Natural killer cell (primary cell): ENCODE results near the gene SMIM33. TPM values are rescaled to one million over a fixed set of nuclear protein-coding genes. Genes with fewer than 3 reads are reported as not detected.

Experiments
- ATAC-seq, 3 donors: fragments of 150-1000 bp in 2 of 3; fragments of 200-7000 bp in 1 of 3; cut with Tn5 transposase; 1 replicate in 1 of 3; 2 replicates in 2 of 3; pipeline ENCODE4 v1.10.0; 2021; ENCODE audit warnings: mild to moderate bottlenecking in 2 of 3, moderate library complexity in 2 of 3
- DNase-seq, 2 donors: peaks; one replicate each; pipeline versions ENCODE4 v3.0.0 to v3.0.0-alpha.2; 2013 to 2021; ENCODE audit warnings: mixed read lengths in 1 of 2
- H3K27ac ChIP-seq: one replicate; pipeline ENCODE4 v1.5.1; 2013; ENCODE audit warnings: mild to moderate bottlenecking, low read length
- H3K27me3 ChIP-seq: one replicate; pipeline ENCODE4 v1.6.1; 2013; ENCODE audit warnings: low read length; ENCODE audit not compliant: control insufficient read depth, insufficient read depth
- H3K36me3 ChIP-seq: one replicate; pipeline ENCODE4 v1.6.1; 2013; ENCODE audit warnings: low read length; ENCODE audit not compliant: control insufficient read depth, insufficient read depth
- H3K4me1 ChIP-seq: one replicate; pipeline ENCODE4 v1.6.1; 2013; ENCODE audit warnings: low read length; ENCODE audit not compliant: control insufficient read depth, insufficient read depth
- H3K4me3 ChIP-seq: one replicate; pipeline ENCODE4 v1.5.1; 2013; ENCODE audit warnings: low read length
- H3K9me3 ChIP-seq: one replicate; pipeline ENCODE4 v1.6.1; 2013; ENCODE audit warnings: low read length; ENCODE audit not compliant: control insufficient read depth, insufficient read depth
- H3K27ac Mint-ChIP-seq, 2 donors: one replicate each; pipeline ENCODE4 v1.8.0; 2022; ENCODE audit warnings: mild to moderate bottlenecking in 2 of 2, mixed read lengths in 2 of 2, moderate library complexity in 1 of 2
- H3K27me3 Mint-ChIP-seq, 2 donors: one replicate each; pipeline ENCODE4 v1.8.0; 2022; ENCODE audit warnings: low read depth in 2 of 2, mixed read lengths in 2 of 2
- H3K36me3 Mint-ChIP-seq: one replicate; pipeline ENCODE4 v1.8.0; 2022; ENCODE audit warnings: mixed read lengths
- H3K4me1 Mint-ChIP-seq, 2 donors: one replicate each; pipeline ENCODE4 v1.8.0; 2022; ENCODE audit warnings: mixed read lengths in 2 of 2
- H3K4me3 Mint-ChIP-seq: one replicate; pipeline ENCODE4 v1.8.0; 2022; ENCODE audit warnings: mild to moderate bottlenecking, moderate library complexity, mixed read lengths
- H3K9me3 Mint-ChIP-seq, 2 donors: one replicate each; pipeline ENCODE4 v1.8.0; 2022; ENCODE audit warnings: mixed read lengths in 2 of 2
- CTCF ChIP-seq: fragments of 200-600 bp; IDR thresholded peaks from one replicate; pipeline ENCODE4 v1.8.0; 2022; ENCODE audit warnings: antibody characterized with exemption
- WGBS: methylation state at CpG from one replicate; pipeline ENCODE4 v1.1.7; 2013; ENCODE audit warnings: missing lambda C conversion rate; ENCODE audit not compliant: insufficient coverage; 5-methylcytosine and 5-hydroxymethylcytosine counted together
- intact Hi-C: fragments of 100-400 bp; cut with micrococcal nuclease; formaldehyde crosslinking; loops from one replicate; pipeline ENCODE4 v1.14.2; 2022
- total RNA-seq, 4 donors: library from RNA; stranded (reverse); fragments of 120-200 nt in 1 of 4; gene quantifications; one replicate each; pipeline versions ENCODE4 v1.2.3 to v1.2.4, GENCODE V29; 2013 to 2022

Gene SMIM33
- total RNA-seq, 3 donors from 2014 or later (not counting 1 experiment from before 2014, with no cell fraction given) = not detected

GRCh38 chr5:139443831-139444453 is 26.9 kb upstream of the SMIM33 start:
- 22% methylated on average over 2 of the region's 4 CpGs for WGBS
- no peaks in the 10 kb centered on the region for H3K9me3 Mint-ChIP-seq
- Histone ChIP-seq H3K36me3 (no peaks in the 10 kb centered on the region), H3K9me3 (no peaks in the 10 kb centered on the region), H3K4me3 (no peak overlapping the region), H3K4me1 (peaks cover 9% of the 10 kb centered on the region), H3K27me3 (no peaks in the 10 kb centered on the region), H3K27ac (no peak overlapping the region)
- H3K36me3 Mint-ChIP-seq = no peaks in the 10 kb centered on the region
- ATAC-seq (no peak), DNase-seq (peak in 1 of 2 donors; percentile 62)
- no peaks in the 10 kb centered on the region for H3K27me3 Mint-ChIP-seq
- peaks cover 21% of the 10 kb centered on the region in 2 donors for H3K4me1 Mint-ChIP-seq
- intact Hi-C loops = no loop called here
- no peak overlapping the region for H3K27ac Mint-ChIP-seq
- TF ChIP-seq CTCF = no peak
- H3K4me3 Mint-ChIP-seq = no peak overlapping the region

- Mint-ChIP-seq H3K27me3 (no peaks in the 10 kb centered on the region), H3K9me3 (no peaks in the 10 kb centered on the region), H3K4me1 (peaks cover 10 to 11% of the 10 kb centered on the region in 2 donors), H3K27ac (no peak overlapping the region), H3K36me3 (no peaks in the 10 kb centered on the region), H3K4me3 (no peak overlapping the region)
- WGBS = 85% methylated on average over 7 of the region's 7 CpGs
- DNase-seq = no peak
- no peak for ATAC-seq
- intact Hi-C loops = no loop called here
- Histone ChIP-seq H3K4me3 (no peak overlapping the region), H3K27ac (no peak overlapping the region), H3K4me1 (peaks cover 5% of the 10 kb centered on the region), H3K9me3 (no peaks in the 10 kb centered on the region), H3K27me3 (no peaks in the 10 kb centered on the region), H3K36me3 (no peaks in the 10 kb centered on the region)
- TF ChIP-seq CTCF = no peak
Observed at GRCh38 chr5:139445325-139446170, 25.3 kb upstream of the SMIM33 start.

- Mint-ChIP-seq H3K9me3 (no peaks in the 10 kb centered on the region), H3K27me3 (no peaks in the 10 kb centered on the region), H3K27ac (no peak overlapping the region), H3K4me1 (peaks cover 10 to 11% of the 10 kb centered on the region in 2 donors), H3K4me3 (no peak overlapping the region), H3K36me3 (no peaks in the 10 kb centered on the region)
- no peak for DNase-seq
- TF ChIP-seq CTCF = no peak
- no peak overlapping the region for H3K4me3 ChIP-seq
- no peaks in the 10 kb centered on the region for H3K9me3 ChIP-seq
- H3K27ac ChIP-seq = no peak overlapping the region
- ATAC-seq = no peak
- intact Hi-C loops = no loop called here
- 81% methylated on average over 5 of the region's 5 CpGs for WGBS
- peaks cover 20% of the 10 kb centered on the region for H3K4me1 ChIP-seq
- no peaks in the 10 kb centered on the region for H3K27me3 ChIP-seq
- no peaks in the 10 kb centered on the region for H3K36me3 ChIP-seq
Observed at GRCh38 chr5:139446956-139447779, 23.6 kb upstream of the SMIM33 start.
